Cerebellar cortex (tissue), 1 donor: ENCODE results near the gene RRAD.

Source experiments
- DNase-seq: peaks from one replicate; pipeline ENCODE4 v3.0.0-alpha.2; 2015; ENCODE audit warnings: low spot score

Gene RRAD

DNA sequence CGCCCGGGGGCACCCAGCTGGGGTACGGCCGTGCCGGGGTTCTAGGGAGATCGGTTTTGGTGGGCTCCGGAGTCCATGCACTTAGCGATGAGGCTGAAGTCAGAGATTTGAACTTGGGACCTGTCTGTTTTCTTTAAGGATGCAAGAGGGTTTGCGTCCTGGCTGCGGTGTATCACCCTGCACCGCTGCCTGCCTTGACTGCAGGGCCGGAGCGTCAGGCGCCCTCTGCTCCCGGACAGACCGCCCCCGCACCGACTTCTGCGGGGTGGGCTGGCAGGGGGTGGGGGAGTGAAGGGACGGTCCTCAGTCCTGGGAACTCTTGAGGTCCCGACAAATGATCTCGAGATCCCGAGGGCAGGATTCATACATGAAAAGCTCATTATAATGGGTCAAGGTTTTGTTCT lies 44.3 kb downstream of the RRAD start:
- DNase-seq, result no peak

DNA sequence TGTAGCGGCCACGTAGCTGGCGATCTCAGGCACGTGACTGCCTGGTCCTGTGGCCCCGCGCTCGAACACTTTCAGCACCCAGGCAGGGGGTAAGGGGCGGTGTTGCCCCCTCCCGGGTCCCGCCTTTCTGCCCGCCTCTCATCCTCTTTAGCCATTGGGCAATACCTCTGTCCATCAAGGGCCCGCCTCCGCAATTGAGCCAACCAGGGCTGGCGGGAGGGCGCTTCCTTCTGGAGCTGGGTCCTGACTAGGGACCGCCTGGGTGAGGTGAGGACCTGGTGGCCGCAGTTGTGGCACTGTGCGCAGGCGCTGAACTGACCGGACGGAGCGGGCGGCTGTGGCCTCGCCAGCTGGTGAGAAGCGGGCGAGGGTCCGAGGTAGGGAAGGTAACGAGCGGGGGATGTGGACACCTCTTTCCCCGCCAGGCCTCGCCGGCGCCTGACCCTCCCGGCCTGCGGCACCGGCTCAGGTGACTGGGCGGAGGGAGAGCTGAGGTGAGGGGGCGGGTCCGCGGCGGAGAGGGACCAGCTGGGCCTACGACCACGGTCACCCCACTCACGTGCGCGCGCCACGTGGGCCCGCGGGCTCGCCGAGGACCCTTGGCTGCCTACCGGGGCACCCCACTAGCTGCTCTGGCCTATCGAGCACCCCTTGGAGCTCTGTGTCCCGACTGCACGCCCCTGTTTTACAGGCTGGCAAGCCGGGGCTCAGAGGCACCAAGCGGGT lies 44.9 kb downstream of the RRAD start, which contains the start of gene PDP2:
TSS of gene PDP2 (plus strand) at position 228 of the 726 bp plus-strand sequence. CDS start 3,770 bp downstream, outside the sequence.
- peak; percentile 99 for DNase-seq

DNA sequence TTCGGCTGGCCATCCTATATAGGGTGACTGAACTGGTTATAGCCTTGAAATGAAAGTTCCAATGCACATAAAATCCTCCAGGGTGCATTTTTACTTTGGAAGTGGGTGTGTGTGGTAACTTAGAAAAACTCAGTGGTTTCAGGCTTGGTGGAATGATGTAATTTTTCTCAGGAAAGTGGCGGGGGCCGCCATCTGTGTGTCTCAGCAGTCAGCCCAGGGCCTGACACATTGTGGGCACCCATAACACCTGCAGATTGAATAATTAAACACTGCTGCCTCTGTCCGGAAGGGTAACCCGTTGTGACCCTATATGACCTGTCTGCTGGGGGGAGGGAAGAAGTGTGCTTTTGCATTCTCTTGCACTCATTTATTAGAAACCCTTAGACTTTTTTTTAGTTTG lies 47.3 kb downstream of the RRAD start:
- DNase-seq, result no peak

DNA sequence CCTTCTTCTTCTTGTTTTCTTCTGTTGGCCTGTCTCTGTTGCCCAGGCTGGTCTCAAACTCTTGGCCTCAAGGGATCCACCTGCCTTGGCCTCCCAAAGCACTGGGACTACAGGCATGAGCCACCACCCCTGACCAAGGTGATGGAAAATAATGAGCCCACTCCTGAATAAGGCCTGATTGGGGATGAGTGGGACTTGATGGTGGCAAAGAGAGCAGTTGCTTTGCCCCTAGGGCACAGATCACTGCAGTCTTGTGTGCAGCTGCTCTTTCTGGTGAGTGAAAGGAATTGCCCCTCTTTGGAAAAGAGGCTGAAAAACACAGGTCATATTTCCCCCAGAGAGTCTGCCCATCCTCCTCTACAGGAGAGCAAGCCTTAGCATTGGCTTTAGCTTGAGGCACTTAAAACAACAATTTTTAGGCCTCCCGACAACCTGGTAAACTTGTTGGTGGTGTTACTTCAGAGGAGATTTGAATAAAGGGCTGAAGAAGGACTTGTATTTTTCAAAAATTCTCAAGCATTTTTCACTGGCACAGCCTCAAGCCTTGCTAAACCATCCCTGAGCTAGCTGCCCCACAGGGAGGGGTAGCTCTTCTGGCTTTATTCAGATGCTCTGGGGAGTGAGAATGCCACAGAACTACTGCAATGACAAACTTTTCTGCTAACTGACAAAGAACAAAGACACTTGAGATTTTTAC lies 51.1 kb downstream of the RRAD start:
- DNase-seq, result peak; percentile 36

DNA sequence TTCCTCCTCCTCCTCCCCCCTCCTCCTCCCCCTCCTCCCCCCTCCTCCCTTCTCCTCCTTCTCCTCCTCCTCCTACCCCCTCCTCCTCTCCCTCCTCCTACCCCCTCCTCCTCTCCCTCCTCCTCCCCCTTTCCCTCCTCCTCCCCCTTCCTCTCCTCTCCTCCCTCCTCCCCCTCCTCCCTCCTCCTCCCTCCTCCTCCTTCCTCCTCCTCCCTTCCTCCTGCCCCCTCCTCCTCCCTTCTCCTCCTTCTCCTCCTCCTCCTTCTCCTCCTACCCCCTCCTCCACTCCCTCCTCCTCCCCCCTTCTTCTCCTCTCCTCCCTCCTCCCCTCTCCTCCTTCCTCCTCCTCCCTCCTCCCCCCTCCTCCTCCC lies 51.7 kb downstream of the RRAD start:
- no peak for DNase-seq

DNA sequence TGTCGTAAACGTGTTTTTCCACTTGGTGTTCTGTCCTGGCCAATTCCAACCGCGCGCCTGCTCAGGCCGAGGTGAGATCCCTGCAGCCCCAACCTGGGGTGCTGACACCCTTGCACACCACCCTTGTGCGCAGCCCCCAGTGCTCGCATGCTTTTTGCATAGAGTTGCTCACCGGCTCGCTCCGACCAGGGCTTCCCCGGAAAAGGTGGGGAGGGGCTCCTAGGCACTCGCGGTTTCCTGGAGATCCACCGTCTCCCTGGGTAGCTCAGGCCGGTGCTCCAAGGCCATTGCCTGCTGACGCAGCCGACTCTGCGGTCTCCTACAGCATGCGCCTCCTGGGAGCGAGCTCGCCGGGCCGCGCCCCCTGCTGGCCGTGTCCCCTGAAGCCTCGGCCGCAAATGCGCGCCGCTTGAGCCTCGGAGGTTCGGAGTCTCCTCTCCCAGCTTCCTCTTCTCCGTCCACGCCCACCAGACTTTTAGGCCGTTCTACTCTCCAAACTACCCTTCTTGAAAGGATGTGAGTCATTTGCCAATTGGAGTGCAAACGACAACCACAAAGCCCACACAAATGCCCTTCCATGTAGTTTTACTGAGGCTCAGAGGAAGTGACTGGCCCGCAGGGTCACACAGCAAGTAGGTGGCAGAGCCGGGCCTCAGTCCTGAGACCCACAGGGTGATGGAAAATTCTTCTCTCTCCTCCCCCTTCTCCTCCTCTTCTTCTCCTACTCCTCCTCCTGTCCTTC lies 52.2 kb downstream of the RRAD start:
- peak; percentile 87 for DNase-seq

DNA sequence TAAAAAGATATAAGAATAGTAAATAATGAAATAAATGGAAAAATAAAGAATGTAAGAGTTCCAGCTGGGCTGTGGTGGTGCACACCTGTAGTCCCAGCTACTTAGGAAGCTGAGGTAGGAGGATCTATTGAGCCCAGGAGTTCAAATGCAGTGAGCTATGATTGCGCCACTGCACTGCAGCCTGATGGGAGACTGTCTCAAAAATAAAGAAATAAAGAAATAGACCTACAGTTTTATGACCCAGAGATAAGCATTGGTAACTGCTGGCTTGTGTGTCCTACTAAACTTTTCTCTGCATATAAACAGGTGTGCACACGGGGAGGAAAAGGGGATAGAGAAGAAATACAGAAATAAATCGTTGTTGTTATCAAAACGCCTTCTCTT lies 52.8 kb downstream of the RRAD start:
- no peak for DNase-seq

DNA sequence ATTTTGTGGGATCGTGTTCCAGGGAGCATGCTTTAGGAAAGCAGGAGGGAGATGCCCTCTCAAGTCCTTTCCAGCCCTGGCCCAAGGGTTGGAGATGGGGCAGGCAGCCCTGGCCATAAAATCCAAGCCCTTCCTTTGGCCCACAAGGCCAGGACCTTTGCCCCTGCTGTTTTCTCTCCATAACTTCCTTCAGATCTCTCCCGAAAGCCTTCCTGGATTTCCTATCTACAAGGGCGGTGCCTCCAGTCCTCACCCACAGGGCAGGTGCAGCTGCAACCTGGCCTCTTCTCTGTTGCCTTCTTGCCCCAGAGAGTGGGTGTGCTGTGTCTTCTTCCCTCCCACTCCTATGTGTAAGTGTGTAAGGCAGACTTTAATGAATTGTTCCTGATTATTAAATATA lies 53.5 kb downstream of the RRAD start:
- no peak for DNase-seq
